IMR-90 (cell line): ENCODE measurements around the gene ALK. TPM values are rescaled to one million over a fixed set of nuclear protein-coding genes. Genes with fewer than 3 reads are reported as not detected.

Experiments used
- ATAC-seq: fragments of 200-7000 bp; cut with Tn5 transposase; 2 replicates; pipeline ENCODE4 v1.9.1; 2020; ENCODE audit warnings: low read depth, mild to moderate bottlenecking, moderate library complexity
- BruUV-seq: library from RNA; stranded (reverse); fragments of 400-500 nt; replicated peaks from 2 replicates; lab custom pipeline; 2021; lab: Mats Ljungman, UMichigan
- CTCF ChIA-PET: fragments of 300-600 bp; formaldehyde crosslinking; extraction: SDS; loops from one replicate; lab custom pipeline; 2021; ENCODE audit warnings: antibody characterized with exemption; lab: Yijun Ruan, JAX
- POLR2A ChIA-PET: fragments of 300-600 bp; sonication (Branson Sonifier 250); formaldehyde crosslinking; loops from one replicate; lab custom pipeline; 2022; ENCODE audit warnings: antibody characterized with exemption; ENCODE audit not compliant: unreplicated experiment; lab: Charles Lee
- DNase-seq: peaks from one replicate; pipeline ENCODE4 v3.0.0; 2013
- H2AFZ ChIP-seq: replicated peaks from 2 replicates; pipeline ENCODE3; 2013; ENCODE audit warnings: low read length, mild to moderate bottlenecking; ENCODE audit not compliant: poor library complexity
- H2AK5ac ChIP-seq: 2 replicates; pipeline ENCODE4 v1.6.1; 2013; ENCODE audit warnings: low read depth, low read length, inconsistent platforms
- H2AK9ac ChIP-seq: replicated peaks from 2 replicates; pipeline ENCODE3; 2013; ENCODE audit warnings: mild to moderate bottlenecking, low read depth, low read length, moderate library complexity; ENCODE audit not compliant: poor library complexity
- H2BK120ac ChIP-seq: 2 replicates; pipeline ENCODE4 v1.6.1; 2013; ENCODE audit warnings: low read depth, low read length, inconsistent platforms
- H2BK15ac ChIP-seq: 3 replicates; pipeline ENCODE4 v1.6.1; 2013; ENCODE audit warnings: low read depth, low read length, inconsistent platforms
- H2BK20ac ChIP-seq: 2 replicates; pipeline ENCODE4 v1.6.1; 2013; ENCODE audit warnings: low read depth, mild to moderate bottlenecking, inconsistent platforms, low read length, moderate library complexity
- H2BK5ac ChIP-seq: 2 replicates; pipeline ENCODE4 v1.6.1; 2013; ENCODE audit warnings: mild to moderate bottlenecking, low read depth, low read length, inconsistent platforms; ENCODE audit not compliant: poor library complexity, severe bottlenecking
- H3K14ac ChIP-seq: replicated peaks from 2 replicates; pipeline ENCODE4 v1.6.1; 2013; ENCODE audit warnings: low read depth, low read length, inconsistent platforms
- H3K18ac ChIP-seq: 2 replicates; pipeline ENCODE4 v1.6.1; 2013; ENCODE audit warnings: low read depth, low read length, control low read depth
- H3K23ac ChIP-seq: 2 replicates; pipeline ENCODE4 v1.6.1; 2013; ENCODE audit warnings: low read depth, low read length, inconsistent platforms
- H3K27ac ChIP-seq: 2 replicates; pipeline ENCODE4 v1.5.1; 2013; ENCODE audit warnings: mild to moderate bottlenecking, control low read depth, low read length; ENCODE audit not compliant: insufficient read depth
- H3K27me3 ChIP-seq: 2 replicates; pipeline ENCODE4 v1.6.1; 2013; ENCODE audit warnings: low read length; ENCODE audit not compliant: control insufficient read depth, insufficient read depth
- H3K36me3 ChIP-seq: 2 replicates; pipeline ENCODE4 v1.6.1; 2013; ENCODE audit warnings: low read length, mixed read lengths; ENCODE audit not compliant: control insufficient read depth, insufficient read depth
- H3K4ac ChIP-seq: 2 replicates; pipeline ENCODE4 v1.6.1; 2013; ENCODE audit warnings: low read depth, low read length, inconsistent platforms
- H3K4me1 ChIP-seq: 2 replicates; pipeline ENCODE4 v1.6.1; 2013; ENCODE audit warnings: low read length, mixed read lengths; ENCODE audit not compliant: control insufficient read depth, insufficient read depth
- H3K4me2 ChIP-seq: 2 replicates; pipeline ENCODE4 v1.6.1; 2013; ENCODE audit warnings: low read depth, mild to moderate bottlenecking, control low read depth, low read length, moderate library complexity
- H3K4me3 ChIP-seq: 2 replicates; pipeline ENCODE4 v1.5.1; 2013; ENCODE audit warnings: low read depth, mild to moderate bottlenecking, control low read depth, low read length, moderate library complexity; ENCODE audit not compliant: insufficient read depth
- H3K56ac ChIP-seq: 2 replicates; pipeline ENCODE4 v1.6.1; 2013; ENCODE audit warnings: low read length, inconsistent platforms; ENCODE audit not compliant: insufficient read depth; ENCODE audit errors: extremely low read depth
- H3K79me1 ChIP-seq, 2 experiments: 2 replicates each; pipeline ENCODE4 v1.6.1; 2013; ENCODE audit warnings: low read length in 2 of 2, inconsistent platforms in 1 of 2, low read depth in 1 of 2
- H3K9ac ChIP-seq: 2 replicates; pipeline ENCODE4 v1.6.1; 2013; ENCODE audit warnings: low read depth, low read length, control low read depth
- H3K9me1 ChIP-seq: 2 replicates; pipeline ENCODE4 v1.6.1; 2013; ENCODE audit warnings: low read length, inconsistent platforms; ENCODE audit not compliant: insufficient read depth
- H3K9me3 ChIP-seq: 2 replicates; pipeline ENCODE4 v1.6.1; 2013; ENCODE audit warnings: low read length; ENCODE audit not compliant: control insufficient read depth, insufficient read depth
- H4K20me1 ChIP-seq: 2 replicates; pipeline ENCODE4 v1.6.1; 2013; ENCODE audit warnings: low read length, inconsistent platforms; ENCODE audit not compliant: insufficient read depth
- H4K5ac ChIP-seq: 2 replicates; pipeline ENCODE4 v1.6.1; 2013; ENCODE audit warnings: mild to moderate bottlenecking, low read depth, low read length, control low read depth
- H4K8ac ChIP-seq, 2 experiments: 2 replicates each; pipeline ENCODE4 v1.6.1; 2013; ENCODE audit warnings: low read depth in 2 of 2, low read length in 2 of 2, control low read depth in 1 of 2, inconsistent platforms in 1 of 2
- H4K91ac ChIP-seq: 2 replicates; pipeline ENCODE4 v1.6.1; 2013; ENCODE audit warnings: low read depth, low read length, inconsistent platforms; ENCODE audit not compliant: insufficient read depth
- BHLHE40 ChIP-seq: fragments of 150-350 bp; IDR thresholded peaks from 2 replicates; pipeline ENCODE4 v1.6.1; 2016; ENCODE audit warnings: mild to moderate bottlenecking, low read depth, low read length
- MXI1 ChIP-seq: IDR thresholded peaks from 2 replicates; pipeline ENCODE4 v1.6.1; 2012; ENCODE audit warnings: low read depth, mild to moderate bottlenecking, low read length, moderate library complexity, borderline replicate concordance
- RFX5 ChIP-seq: IDR thresholded peaks from 2 replicates; pipeline ENCODE4 v1.8.0; 2012; ENCODE audit warnings: low read depth, mild to moderate bottlenecking, low read length, moderate library complexity
- WGBS, 2 experiments: methylation state at CpG; one replicate each; pipeline versions ENCODE4 v1.1.5 to v1.1.7; 2013; ENCODE audit warnings: missing lambda C conversion rate in 2 of 2; ENCODE audit not compliant: insufficient read length in 1 of 2; ENCODE audit errors: extremely low coverage in 2 of 2; 5-methylcytosine and 5-hydroxymethylcytosine counted together
- dilution Hi-C: fragments of 300-500 bp; cut with HindIII; formaldehyde crosslinking; loops from one replicate; pipeline ENCODE4 v1.14.3; 2018; ENCODE audit warnings: low sequenced_read_pairs; ENCODE audit not compliant: unreplicated experiment
- in situ Hi-C: fragments of 300-500 bp; cut with MboI; formaldehyde crosslinking; loops from 3 replicates; pipeline ENCODE4 v1.14.3; 2019; ENCODE audit warnings: low sequenced_read_pairs, inconsistent platforms, mixed read lengths
- intact Hi-C: fragments of 100-400 bp; cut with micrococcal nuclease; formaldehyde crosslinking; loops from 2 replicates; pipeline ENCODE4 v1.10.0; 2022
- polyA plus RNA-seq, 3 experiments: library from polyadenylated mRNA; depleted of rRNA; stranded (reverse); fragments of >200 nt; gene quantifications; 2 replicates each; pipeline ENCODE4 v1.2.3, GENCODE V29; 2012; ENCODE audit warnings: low replicate concordance in 1 of 3
- total RNA-seq: library from RNA; depleted of rRNA; stranded (reverse); fragments of >200 nt; gene quantifications from 2 replicates; pipeline ENCODE4 v1.2.3, GENCODE V29; 2012

Gene ALK
- total and polyA plus RNA-seq, 2 of the 4 experiments (the other 2 are of a cell fraction) = not detected

DNA sequence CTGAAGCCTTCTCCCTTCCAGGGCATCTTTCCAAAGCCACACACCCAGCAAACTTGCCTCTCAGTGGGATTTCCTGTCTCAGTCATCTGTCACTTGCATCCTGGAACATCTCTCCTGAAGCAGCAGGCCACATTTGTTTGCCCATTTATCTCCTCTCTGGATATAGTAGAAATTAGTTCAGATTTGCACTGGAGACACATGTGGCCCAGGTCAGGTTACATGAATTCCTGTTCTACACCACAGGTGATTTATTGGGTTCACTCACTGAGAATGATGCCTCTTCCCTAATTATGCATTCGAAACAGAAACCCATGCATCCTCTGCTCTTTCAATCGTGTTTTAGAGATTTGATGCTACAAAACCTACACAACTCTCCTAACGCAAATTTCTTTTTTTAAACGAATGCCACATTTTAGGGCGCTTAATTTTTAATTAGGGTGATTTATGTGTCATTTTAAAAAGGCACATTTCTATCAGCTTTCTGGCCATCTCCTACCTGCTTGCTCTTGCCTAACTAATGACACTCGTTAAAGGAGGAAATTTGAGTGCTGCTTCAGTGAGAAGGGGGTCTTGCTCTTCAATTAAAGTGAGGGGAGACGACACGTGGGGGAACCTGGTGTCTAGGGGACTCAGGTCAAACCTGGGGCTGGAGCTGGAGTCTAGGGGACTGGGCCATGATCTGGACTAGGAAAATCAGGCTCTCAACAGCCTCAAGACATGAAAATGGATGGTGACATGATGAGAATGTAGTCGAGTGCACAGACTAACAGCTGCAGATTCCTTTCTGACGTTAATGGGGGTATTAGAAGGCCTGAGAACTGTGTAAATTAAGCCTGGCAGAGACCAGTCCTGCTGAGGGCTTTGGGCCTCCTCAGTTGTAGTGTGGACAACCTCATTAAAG, 584.8 kb downstream of the ALK start:
- Histone ChIP-seq H4K20me1 (no peaks in the 10 kb centered on the region), H2BK120ac (no peak overlapping the region), H3K9me1 (no peaks in the 10 kb centered on the region), H3K4me3 (no peak overlapping the region), H3K18ac (no peak overlapping the region), H2BK5ac (no peak overlapping the region), H3K56ac (no peak overlapping the region), H2AFZ (no peak overlapping the region), H3K9ac (no peak overlapping the region), H3K27ac (no peak overlapping the region), H3K4me2 (no peak overlapping the region), H4K5ac (no peak overlapping the region), H3K14ac (no peak overlapping the region), H2BK20ac (no peak overlapping the region), H3K23ac (no peak overlapping the region), H3K4ac (no peak overlapping the region), H3K27me3 (peaks cover 13% of the 10 kb centered on the region), H4K8ac (no peak overlapping the region), H3K4me1 (no peaks in the 10 kb centered on the region), H3K9me3 (no peaks in the 10 kb centered on the region), H2AK9ac (no peak overlapping the region), H3K36me3 (no peaks in the 10 kb centered on the region), H2BK15ac (no peak overlapping the region), H4K91ac (no peak overlapping the region), H3K79me1 (no peaks in the 10 kb centered on the region), H2AK5ac (no peak overlapping the region)
- dilution Hi-C loops (no loop called here), in situ Hi-C loops (no loop called here), intact Hi-C loops (no loop called here)
- no peak for ATAC-seq
- WGBS, 2 experiments = no CpG with 5 or more reads among the region's 10 CpGs
- no peak for TF ChIP-seq BHLHE40
- TF ChIP-seq MXI1 = no peak
- no peak for TF ChIP-seq RFX5
- CTCF ChIA-PET = no interaction called here
- no TSS peak for BruUV-seq
- POLR2A ChIA-PET = no interaction called here
- no peak for DNase-seq
